Fibroblast of the aortic adventitia (primary cell): ENCODE data around the gene RBM28. TPM values are rescaled to one million over a fixed set of nuclear protein-coding genes. Genes with fewer than 3 reads are reported as not detected.

ENCODE experiments used
- DNase-seq: peaks from one replicate; pipeline ENCODE4 v3.0.0-alpha.2; 2010; ENCODE audit warnings: low read depth
- H3K4me3 ChIP-seq: 2 replicates; pipeline ENCODE4 v1.5.1; 2011; ENCODE audit warnings: low read depth, mild to moderate bottlenecking, control low read depth, low read length, moderate library complexity
- total RNA-seq: library from RNA; depleted of rRNA; stranded (reverse); fragments of >200 nt; gene quantifications from 2 replicates; pipeline ENCODE4 v1.2.3, GENCODE V29; 2012; ENCODE audit warnings: low replicate concordance
- TF ChIP-seq, protein P1 (sequence below): IDR thresholded peaks from 2 replicates; pipeline ENCODE4 v1.5.1; 2011; ENCODE audit warnings: mild to moderate bottlenecking, low read length, control low read depth, inconsistent platforms; ENCODE audit not compliant: insufficient read depth

The RBM28 gene
- total RNA-seq, 1 donor, result 14.7 TPM

DNA sequence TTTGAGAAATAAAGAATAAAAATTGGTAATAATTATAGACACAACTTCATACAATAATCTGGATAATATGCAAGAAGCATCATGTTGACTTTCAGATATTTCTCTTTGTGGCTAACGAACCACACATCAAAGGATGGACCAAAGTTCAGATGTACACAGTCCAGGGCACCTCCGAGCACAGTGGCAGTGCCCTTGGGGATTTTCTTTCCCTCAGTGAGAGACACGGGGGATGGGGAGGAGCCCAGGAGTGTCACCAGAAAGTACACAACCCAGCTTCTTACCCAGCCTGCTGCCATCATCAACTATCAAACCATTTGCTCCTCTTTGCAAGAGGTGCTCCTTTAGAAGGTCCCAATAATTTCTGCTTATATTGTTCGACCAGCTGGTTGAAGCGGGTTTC is 33.2 kb downstream of the RBM28 start:
- TF ChIP-seq, protein P1, sequence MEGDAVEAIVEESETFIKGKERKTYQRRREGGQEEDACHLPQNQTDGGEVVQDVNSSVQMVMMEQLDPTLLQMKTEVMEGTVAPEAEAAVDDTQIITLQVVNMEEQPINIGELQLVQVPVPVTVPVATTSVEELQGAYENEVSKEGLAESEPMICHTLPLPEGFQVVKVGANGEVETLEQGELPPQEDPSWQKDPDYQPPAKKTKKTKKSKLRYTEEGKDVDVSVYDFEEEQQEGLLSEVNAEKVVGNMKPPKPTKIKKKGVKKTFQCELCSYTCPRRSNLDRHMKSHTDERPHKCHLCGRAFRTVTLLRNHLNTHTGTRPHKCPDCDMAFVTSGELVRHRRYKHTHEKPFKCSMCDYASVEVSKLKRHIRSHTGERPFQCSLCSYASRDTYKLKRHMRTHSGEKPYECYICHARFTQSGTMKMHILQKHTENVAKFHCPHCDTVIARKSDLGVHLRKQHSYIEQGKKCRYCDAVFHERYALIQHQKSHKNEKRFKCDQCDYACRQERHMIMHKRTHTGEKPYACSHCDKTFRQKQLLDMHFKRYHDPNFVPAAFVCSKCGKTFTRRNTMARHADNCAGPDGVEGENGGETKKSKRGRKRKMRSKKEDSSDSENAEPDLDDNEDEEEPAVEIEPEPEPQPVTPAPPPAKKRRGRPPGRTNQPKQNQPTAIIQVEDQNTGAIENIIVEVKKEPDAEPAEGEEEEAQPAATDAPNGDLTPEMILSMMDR, result no peak
- DNase-seq, result no peak
- no peak overlapping the region for H3K4me3 ChIP-seq

- TF ChIP-seq, protein P1, result no peak
- no peak overlapping the region for H3K4me3 ChIP-seq
- DNase-seq, result no peak
Measured at GRCh38 chr7:128309976-128310375, 33.7 kb downstream of the RBM28 start.

GRCh38 chr7:128309124-128309523 is 34.6 kb downstream of the RBM28 start:
- H3K4me3 ChIP-seq, result no peak overlapping the region
- no peak for DNase-seq
- TF ChIP-seq, protein P1, result no peak

DNA sequence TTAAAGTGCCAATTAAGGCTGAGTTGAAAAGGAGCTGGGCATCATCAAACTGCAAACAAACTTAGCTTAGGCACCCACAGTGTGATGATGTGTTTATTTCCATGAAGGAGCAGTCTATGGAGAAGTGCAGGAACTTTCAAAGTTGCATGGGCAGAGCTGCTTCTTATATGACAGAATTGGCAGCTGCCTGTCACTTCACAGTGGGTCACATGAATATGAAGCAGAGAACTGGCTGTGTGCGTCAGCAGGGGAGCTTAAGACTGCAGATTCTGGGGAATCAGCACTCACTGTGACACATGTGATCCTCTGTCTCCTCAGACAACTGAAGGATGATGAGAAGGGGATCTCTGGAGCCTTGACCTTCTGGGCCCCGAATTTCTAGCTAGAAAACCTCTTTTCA is 36.6 kb downstream of the RBM28 start:
- no peak for DNase-seq
- H3K4me3 ChIP-seq, result no peak overlapping the region
- TF ChIP-seq, protein P1, result no peak

DNA sequence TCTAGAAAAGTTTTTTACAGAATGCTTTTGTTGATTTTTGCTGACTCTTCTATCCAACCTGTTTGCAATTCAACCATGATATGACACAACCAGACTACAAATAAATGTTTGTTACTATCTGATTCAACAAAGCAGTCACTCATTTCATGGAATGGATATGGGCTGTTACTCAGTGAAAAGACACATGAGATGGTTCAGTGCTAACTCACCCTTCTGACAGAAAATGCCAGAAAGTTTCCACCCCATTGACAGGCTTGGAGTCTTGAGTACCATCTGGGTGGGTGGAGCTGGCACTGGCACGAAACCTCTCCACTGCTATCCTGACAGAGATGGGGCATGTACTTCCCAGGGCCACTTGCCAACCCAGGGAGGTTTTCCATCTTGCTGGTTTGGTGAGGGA is 39.5 kb downstream of the RBM28 start:
- H3K4me3 ChIP-seq, result no peak overlapping the region
- TF ChIP-seq, protein P1, result no peak
- no peak for DNase-seq

DNA sequence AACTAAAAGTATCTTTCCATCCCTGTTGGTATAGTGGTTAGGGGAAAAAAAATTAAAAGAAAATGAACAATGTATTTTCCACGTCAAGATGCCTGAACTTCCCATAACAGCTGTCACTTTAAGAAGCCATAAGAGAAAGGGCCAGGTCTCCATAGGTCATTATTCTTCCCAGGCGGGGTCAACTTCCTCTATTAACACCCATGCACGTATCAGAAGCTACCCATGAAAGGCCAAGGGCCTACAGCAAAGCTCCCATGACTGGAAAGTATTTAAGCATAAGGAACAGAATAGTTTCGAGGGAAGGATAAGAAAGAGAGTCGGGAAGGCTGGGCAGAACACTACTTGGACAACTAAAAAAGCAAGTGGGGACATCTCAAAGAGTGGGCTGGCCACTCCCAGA is 40.1 kb downstream of the RBM28 start:
- DNase-seq, result no peak
- H3K4me3 ChIP-seq, result no peak overlapping the region
- TF ChIP-seq, protein P1, result no peak

DNA sequence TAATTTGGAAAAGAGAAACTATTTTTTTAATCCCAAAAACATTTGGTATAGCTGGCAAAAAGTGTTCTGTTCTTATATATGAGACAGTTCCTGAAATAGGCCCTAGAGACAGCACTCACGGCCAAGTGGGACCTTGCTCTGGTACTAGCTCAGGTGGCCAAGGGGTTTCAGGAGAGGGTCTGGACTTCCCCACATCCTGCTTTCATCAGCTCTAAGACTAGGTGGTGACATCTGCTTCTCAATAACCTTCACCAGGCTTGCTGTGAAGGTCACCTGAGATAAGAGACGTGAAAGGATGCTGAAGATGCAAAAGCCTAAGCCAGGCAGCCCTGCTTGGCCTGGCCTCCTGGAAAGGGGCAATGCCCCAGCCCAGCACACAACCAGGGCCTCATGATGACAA is 40.6 kb downstream of the RBM28 start:
- TF ChIP-seq, protein P1, result no peak
- H3K4me3 ChIP-seq, result no peak overlapping the region
- DNase-seq, result no peak
